Measurements from ENCODE around the gene PSMD11.

PSMD11 gene

DNA sequence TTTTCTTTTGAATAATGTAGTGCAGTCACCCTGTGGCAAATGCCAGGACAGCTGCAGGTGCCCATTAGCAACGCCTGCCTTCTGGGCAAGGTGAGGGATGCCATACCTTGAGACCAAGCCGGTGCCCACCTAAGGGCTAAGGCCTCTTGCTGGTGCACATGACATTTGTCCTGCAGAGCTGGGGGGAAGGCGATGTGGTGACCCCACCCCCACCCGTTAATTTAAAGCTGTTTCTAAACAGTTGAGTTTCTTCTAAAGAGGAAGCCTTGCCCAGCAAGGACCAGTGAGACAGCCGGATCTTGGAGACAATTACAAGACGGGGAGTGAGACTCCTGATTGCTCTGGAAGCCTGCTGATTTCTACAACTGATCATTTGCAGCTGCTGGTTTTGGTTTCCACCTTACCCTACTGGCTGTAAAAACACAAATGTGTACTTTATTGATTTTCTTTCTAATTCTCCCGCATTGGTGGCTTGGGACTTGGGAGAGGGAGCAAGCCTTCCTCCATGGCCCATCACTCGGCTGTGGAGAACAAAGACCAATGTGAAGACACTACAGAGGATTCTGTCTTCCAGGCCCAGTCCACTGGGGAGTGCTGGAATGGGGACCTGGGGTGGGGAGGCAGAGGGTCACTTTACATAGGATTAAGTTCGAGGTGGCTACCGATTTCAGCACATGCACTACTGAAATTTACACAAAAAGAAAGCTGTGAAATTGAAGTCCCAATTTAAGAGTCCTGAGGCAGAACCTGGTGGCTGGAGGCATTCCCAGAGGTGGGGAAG, 45.2 kb downstream of the PSMD11 start:
- Histone ChIP-seq H3K4me2 (ENCODE audit: insufficient read depth, low read length) (peak overlapping the region; percentile 6; the same call in 1 of the 2 replicates), H3K9me3 (ENCODE audit: insufficient read depth, low read length, severe bottlenecking) (no peaks in the 10 kb centered on the region), H3K27ac (ENCODE audit: low read length) (no peak overlapping the region), H3K4me3 (ENCODE audit: low read depth in 1 of 2, low read length in 2 of 2) (no peak overlapping the region), H3K27me3 (ENCODE audit: insufficient read depth, low read length, poor library complexity) (no peaks in the 10 kb centered on the region), H3K9ac (ENCODE audit: low read depth, low read length) (no peak overlapping the region), H3K36me3 (ENCODE audit: insufficient read depth, low read length) (peaks cover 24% of the 10 kb centered on the region), H2AFZ (ENCODE audit: low read depth, low read length) (no peak overlapping the region), H3K79me2 (ENCODE audit: insufficient read depth, low read length) (peaks cover 9% of the 10 kb centered on the region; the same call in 1 of the 2 replicates), H4K20me1 (ENCODE audit: insufficient read depth, low read length) (peaks cover 20% of the 10 kb centered on the region), H3K4me1 (ENCODE audit: insufficient read depth, low read length) (peaks cover 28% of the 10 kb centered on the region)
- TF ChIP-seq EZH2 (IDR thresholded peaks at IDR 0.05; ENCODE audit: borderline replicate concordance, low read depth, low read length, severe bottlenecking): no peak
- TF ChIP-seq, protein P1, sequence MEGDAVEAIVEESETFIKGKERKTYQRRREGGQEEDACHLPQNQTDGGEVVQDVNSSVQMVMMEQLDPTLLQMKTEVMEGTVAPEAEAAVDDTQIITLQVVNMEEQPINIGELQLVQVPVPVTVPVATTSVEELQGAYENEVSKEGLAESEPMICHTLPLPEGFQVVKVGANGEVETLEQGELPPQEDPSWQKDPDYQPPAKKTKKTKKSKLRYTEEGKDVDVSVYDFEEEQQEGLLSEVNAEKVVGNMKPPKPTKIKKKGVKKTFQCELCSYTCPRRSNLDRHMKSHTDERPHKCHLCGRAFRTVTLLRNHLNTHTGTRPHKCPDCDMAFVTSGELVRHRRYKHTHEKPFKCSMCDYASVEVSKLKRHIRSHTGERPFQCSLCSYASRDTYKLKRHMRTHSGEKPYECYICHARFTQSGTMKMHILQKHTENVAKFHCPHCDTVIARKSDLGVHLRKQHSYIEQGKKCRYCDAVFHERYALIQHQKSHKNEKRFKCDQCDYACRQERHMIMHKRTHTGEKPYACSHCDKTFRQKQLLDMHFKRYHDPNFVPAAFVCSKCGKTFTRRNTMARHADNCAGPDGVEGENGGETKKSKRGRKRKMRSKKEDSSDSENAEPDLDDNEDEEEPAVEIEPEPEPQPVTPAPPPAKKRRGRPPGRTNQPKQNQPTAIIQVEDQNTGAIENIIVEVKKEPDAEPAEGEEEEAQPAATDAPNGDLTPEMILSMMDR (IDR thresholded peaks at IDR 0.05; ENCODE audit: borderline replicate concordance, extremely low read depth, low read length, poor library complexity, severe bottlenecking): no peak
- ATAC-seq (ENCODE audit: insufficient read depth, low read depth): no peak
- DNase-seq: no peak

DNA sequence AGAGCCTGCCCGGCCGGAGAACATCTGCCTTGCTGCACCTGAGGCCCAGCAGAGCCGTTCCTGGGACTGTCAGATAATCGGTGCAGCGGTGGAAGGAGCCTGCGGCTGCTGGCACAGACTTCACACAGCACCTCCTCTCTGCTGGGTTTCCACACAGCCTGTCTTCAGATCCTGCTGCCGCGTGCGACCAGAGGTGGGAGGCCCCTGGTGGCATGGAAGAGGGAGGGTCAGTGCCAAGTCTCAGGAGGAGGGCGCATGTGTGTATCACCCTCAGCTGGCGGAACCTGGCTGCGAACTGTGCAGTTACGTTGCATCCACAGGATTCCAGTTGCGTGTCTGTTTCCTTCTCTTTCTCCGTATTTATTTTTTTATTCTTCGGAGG, 45.8 kb downstream of the PSMD11 start:
- ATAC-seq (ENCODE audit: insufficient read depth, low read depth): no peak
- no peaks in the 10 kb centered on the region for H3K27me3 ChIP-seq (ENCODE audit: insufficient read depth, low read length, poor library complexity)
- no peak for DNase-seq
- no peak overlapping the region for H3K9ac ChIP-seq (ENCODE audit: low read depth, low read length)
- H3K27ac ChIP-seq (ENCODE audit: low read length): no peak overlapping the region
- H3K4me2 ChIP-seq (ENCODE audit: insufficient read depth, low read length): no peak overlapping the region
- no peak overlapping the region for H3K4me3 ChIP-seq (ENCODE audit: low read depth in 1 of 2, low read length in 2 of 2)
- no peak for TF ChIP-seq EZH2 (IDR thresholded peaks at IDR 0.05; ENCODE audit: borderline replicate concordance, low read depth, low read length, severe bottlenecking)
- TF ChIP-seq, protein P1 (IDR thresholded peaks at IDR 0.05; ENCODE audit: borderline replicate concordance, extremely low read depth, low read length, poor library complexity, severe bottlenecking): no peak
- peaks cover 28% of the 10 kb centered on the region for H3K4me1 ChIP-seq (ENCODE audit: insufficient read depth, low read length)
- H4K20me1 ChIP-seq (ENCODE audit: insufficient read depth, low read length): peaks cover 20% of the 10 kb centered on the region
- H3K79me2 ChIP-seq (ENCODE audit: insufficient read depth, low read length): peaks cover 9% of the 10 kb centered on the region; the same call in 1 of the 2 replicates
- no peaks in the 10 kb centered on the region for H3K9me3 ChIP-seq (ENCODE audit: insufficient read depth, low read length, severe bottlenecking)
- no peak overlapping the region for H2AFZ ChIP-seq (ENCODE audit: low read depth, low read length)
- H3K36me3 ChIP-seq (ENCODE audit: insufficient read depth, low read length): peaks cover 24% of the 10 kb centered on the region

DNA sequence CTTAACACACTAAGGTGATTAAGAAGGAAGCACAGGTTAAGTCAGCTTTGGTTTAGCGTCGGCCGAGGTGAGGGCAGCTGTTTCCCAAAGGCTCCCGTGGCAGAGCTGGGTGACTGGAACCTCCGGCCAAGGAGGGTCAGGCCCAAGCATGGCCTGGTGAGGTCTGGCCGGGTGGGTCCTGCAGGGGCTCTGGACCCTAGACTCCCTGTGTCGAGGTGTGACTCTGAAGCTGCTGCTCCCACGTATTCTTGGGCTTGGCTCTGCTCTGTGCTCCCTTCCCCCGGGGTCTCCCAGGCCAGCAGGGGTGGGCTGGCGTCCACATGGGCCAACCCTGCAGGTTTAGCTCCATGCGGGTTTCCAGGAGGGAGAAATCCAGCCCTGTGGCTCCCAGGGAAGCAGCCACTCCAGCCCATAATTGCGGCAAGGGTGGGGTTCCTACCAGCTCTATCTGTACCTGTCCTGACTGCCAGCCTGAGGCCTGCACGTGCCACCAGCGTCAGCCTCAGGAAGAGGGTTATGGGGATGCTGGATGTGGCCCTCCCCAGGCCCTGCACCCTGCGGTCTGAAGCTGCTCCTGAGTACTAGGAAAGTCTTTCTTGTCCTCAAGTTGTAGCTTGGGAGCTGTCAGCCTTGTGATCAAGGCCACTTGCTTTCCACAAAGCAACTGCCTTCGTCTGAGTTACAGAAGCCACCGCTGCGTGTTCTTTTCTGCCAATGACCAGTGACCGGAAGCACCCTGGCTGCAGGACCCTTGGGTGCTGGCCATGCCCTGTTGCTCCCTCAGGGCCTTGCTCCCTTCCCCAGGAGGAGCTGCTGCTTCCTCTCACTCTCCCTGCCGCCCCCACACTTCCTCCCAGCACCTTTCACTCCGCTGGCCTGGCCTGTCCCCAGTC, 47.3 kb downstream of the PSMD11 start:
- no peak for TF ChIP-seq EZH2 (IDR thresholded peaks at IDR 0.05; ENCODE audit: borderline replicate concordance, low read depth, low read length, severe bottlenecking)
- TF ChIP-seq, protein P1 (IDR thresholded peaks at IDR 0.05; ENCODE audit: borderline replicate concordance, extremely low read depth, low read length, poor library complexity, severe bottlenecking): no peak
- DNase-seq (no peak), ATAC-seq (ENCODE audit: insufficient read depth, low read depth) (peak; percentile 41; the same call in 2 of the 3 replicates)
- Histone ChIP-seq H3K9ac (ENCODE audit: low read depth, low read length) (no peak overlapping the region), H3K27ac (ENCODE audit: low read length) (no peak overlapping the region), H3K4me3 (ENCODE audit: low read depth in 1 of 2, low read length in 2 of 2) (no peak overlapping the region), H3K4me2 (ENCODE audit: insufficient read depth, low read length) (no peak overlapping the region), H3K79me2 (ENCODE audit: insufficient read depth, low read length) (peaks cover 9% of the 10 kb centered on the region; the same call in 1 of the 2 replicates), H3K27me3 (ENCODE audit: insufficient read depth, low read length, poor library complexity) (no peaks in the 10 kb centered on the region), H3K4me1 (ENCODE audit: insufficient read depth, low read length) (peaks cover 22% of the 10 kb centered on the region), H3K36me3 (ENCODE audit: insufficient read depth, low read length) (peaks cover 24% of the 10 kb centered on the region), H2AFZ (ENCODE audit: low read depth, low read length) (no peak overlapping the region), H4K20me1 (ENCODE audit: insufficient read depth, low read length) (peaks cover 20% of the 10 kb centered on the region), H3K9me3 (ENCODE audit: insufficient read depth, low read length, severe bottlenecking) (no peaks in the 10 kb centered on the region)
